SK-N-SH (cell line): ENCODE results near the gene RHOBTB3.

ENCODE experiments used
- CTCF ChIP-seq: fragments of 200-600 bp; sonication (generic); IDR thresholded peaks from 2 replicates; pipeline ENCODE4 v1.6.1; 2017; ENCODE audit warnings: antibody characterized with exemption, mild to moderate bottlenecking, moderate library complexity
- EP300 ChIP-seq, 2 experiments: IDR thresholded peaks; 2 replicates each; pipeline versions ENCODE4 v1.4.0 to v1.6.1; 2012; ENCODE audit warnings: borderline replicate concordance in 1 of 2, low read depth in 1 of 2, low read length in 1 of 2
- EZH2phosphoT487 ChIP-seq: fragments of 200-600 bp; sonication (generic); IDR thresholded peaks from 2 replicates; pipeline ENCODE4 v1.6.1; 2017; ENCODE audit warnings: low read depth, mixed run types, mild to moderate bottlenecking, antibody characterized with exemption, moderate library complexity, borderline replicate concordance
- IRF3 ChIP-seq: fragments of 150-350 bp; IDR thresholded peaks from 2 replicates; pipeline ENCODE4 v1.6.1; 2016; ENCODE audit warnings: mild to moderate bottlenecking, low read depth, low read length
- JUND ChIP-seq: IDR thresholded peaks from 2 replicates; pipeline ENCODE4 v1.4.0; 2012
- MAX ChIP-seq: IDR thresholded peaks from 2 replicates; pipeline ENCODE4 v1.4.0; 2012; ENCODE audit warnings: low read depth
- POLR2AphosphoS5 ChIP-seq: IDR thresholded peaks from 2 replicates; pipeline ENCODE4 v1.6.1; 2012; ENCODE audit warnings: low read depth, low read length
- RAD21 ChIP-seq: IDR thresholded peaks from 2 replicates; pipeline ENCODE4 v1.6.1; 2012; ENCODE audit warnings: mild to moderate bottlenecking, low read length
- RFX5 ChIP-seq: IDR thresholded peaks from 2 replicates; pipeline ENCODE4 v1.6.1; 2012; ENCODE audit warnings: mild to moderate bottlenecking, improper control_type of control experiment, low read length
- SMC3 ChIP-seq: IDR thresholded peaks from 2 replicates; pipeline ENCODE4 v1.6.1; 2012; ENCODE audit warnings: low read depth, low read length, improper control_type of control experiment
- TAF1 ChIP-seq: IDR thresholded peaks from 2 replicates; pipeline ENCODE4 v1.6.1; 2012; ENCODE audit warnings: low read depth, mild to moderate bottlenecking, low read length, moderate library complexity, borderline replicate concordance
- USF1 ChIP-seq: IDR thresholded peaks from 2 replicates; pipeline ENCODE4 v1.4.0; 2012; ENCODE audit warnings: low read depth, borderline replicate concordance
- USF2 ChIP-seq: fragments of 150-350 bp; IDR thresholded peaks from 2 replicates; pipeline ENCODE4 v1.6.1; 2017; ENCODE audit warnings: antibody characterized with exemption, low read length, low read depth, borderline replicate concordance
- YY1 ChIP-seq: IDR thresholded peaks from 2 replicates; pipeline ENCODE4 v1.4.0; 2012; ENCODE audit warnings: low read depth, mild to moderate bottlenecking

- TF ChIP-seq RAD21 = peak; percentile 23; the same call in 1 of the 2 replicates
- TF ChIP-seq RFX5 = no peak
- TF ChIP-seq EP300 (IDR thresholded peaks at IDR 0.05; ENCODE audit: borderline replicate concordance in 1 of 2, low read depth in 1 of 2, low read length in 1 of 2) = no peak; a peak in 1 of 4 replicates
- no peak for TF ChIP-seq CTCF
- TF ChIP-seq EZH2phosphoT487 = no peak
- TF ChIP-seq SMC3 = peak; percentile 24; the same call in 1 of the 2 replicates
- no peak for TF ChIP-seq YY1
- TF ChIP-seq USF2 = no peak
- no peak for TF ChIP-seq USF1
- TF ChIP-seq IRF3 = no peak
- peak; percentile 77 for TF ChIP-seq MAX
- no peak for TF ChIP-seq JUND
- TF ChIP-seq POLR2AphosphoS5 = peak; percentile 32; the same call in 1 of the 2 replicates
- TF ChIP-seq TAF1 = peak; percentile 67
Observed at GRCh38 chr5:95730730-95731570, at the start of gene RHOBTB3.
